Vagina (tissue), 2 donors: ENCODE measurements around the gene TNFAIP8L3.

Experiments
- CTCF ChIP-seq, 3 experiments: fragments of 450-650 bp in 2 of 3; fragments of 200-600 bp in 1 of 3; sonication (generic) in 1 of 3; IDR thresholded peaks; one replicate each; pipeline ENCODE4 v1.5.1; 2017 to 2019; ENCODE audit warnings: antibody characterized with exemption in 3 of 3, mild to moderate bottlenecking in 2 of 3, moderate library complexity in 2 of 3
- POLR2A ChIP-seq, 2 donors: fragments of 450-650 bp; IDR thresholded peaks; one replicate each; pipeline ENCODE4 v1.6.1; 2017; ENCODE audit warnings: antibody characterized with exemption in 2 of 2, mild to moderate bottlenecking in 2 of 2, moderate library complexity in 2 of 2

- TF ChIP-seq CTCF (IDR thresholded peaks at IDR 0.05): no peak
- no peak for TF ChIP-seq POLR2A (IDR thresholded peaks at IDR 0.05)
Observed at GRCh38 chr15:51054535-51054934, 40.2 kb downstream of the TNFAIP8L3 start.
